Lower leg skin (tissue), 4 donors: ENCODE measurements around the gene HOXC6. TPM values are rescaled to one million over a fixed set of nuclear protein-coding genes. Genes with fewer than 3 reads are reported as not detected.

Experiments
- DNase-seq, 2 donors: peaks; one replicate each; pipeline ENCODE4 v3.0.0-alpha.2; 2019; ENCODE audit warnings: low spot score in 2 of 2
- H3K4me3 ChIP-seq: fragments of 200-600 bp; sonication (generic); 2 replicates; pipeline ENCODE4 v1.5.1; 2017; ENCODE audit warnings: mild to moderate bottlenecking, low read depth; ENCODE audit not compliant: poor library complexity, severe bottlenecking
- CTCF ChIP-seq, 3 donors: fragments of 450-650 bp; IDR thresholded peaks; one replicate each; pipeline ENCODE4 v1.5.1; 2016; ENCODE audit warnings: antibody characterized with exemption in 3 of 3, mild to moderate bottlenecking in 3 of 3, moderate library complexity in 2 of 3
- POLR2A ChIP-seq, 2 donors: fragments of 450-650 bp; IDR thresholded peaks; one replicate each; pipeline ENCODE4 v1.6.1; 2016 to 2017; ENCODE audit warnings: antibody characterized with exemption in 2 of 2, mild to moderate bottlenecking in 1 of 2, moderate library complexity in 1 of 2
- WGBS, 2 donors: methylation state at CpG; one replicate each; pipeline ENCODE4 v1.1.5; 2018; 5-methylcytosine and 5-hydroxymethylcytosine counted together
- intact Hi-C: fragments of 100-400 bp; cut with DNase I; formaldehyde crosslinking; loops from one replicate; pipeline ENCODE4 v1.15.0; 2023; ENCODE audit warnings: low total_unique reads
- total RNA-seq, 4 donors: library from RNA; depleted of rRNA; stranded (reverse); fragments of >200 nt; gene quantifications; one replicate each; pipeline ENCODE4 v1.1.0, GENCODE V29; 2016

Gene HOXC6
- total RNA-seq, 4 donors from 2014 or later = 2.6 to 6.3 (median 3.7) TPM

GRCh38 chr12:53990311-53991076 is 37.7 kb upstream of the HOXC6 start:
- no peak for TF ChIP-seq POLR2A (IDR thresholded peaks at IDR 0.05)
- no peak for TF ChIP-seq CTCF (IDR thresholded peaks at IDR 0.05)
- intact Hi-C loops = no loop called here
- no peak for DNase-seq
- 31 to 42% methylated on average over 26 to 27 of the region's 27 CpGs for WGBS, 2 donors
- H3K4me3 ChIP-seq = no peak overlapping the region

GRCh38 chr12:53991077-53991460 is 37.2 kb upstream of the HOXC6 start:
- peak; percentile 79 to 92 for DNase-seq
- 12 to 25% methylated on average over 8 of the region's 8 CpGs for WGBS, 2 donors
- H3K4me3 ChIP-seq = no peak overlapping the region

GRCh38 chr12:53992377-53992889 is 35.8 kb upstream of the HOXC6 start:
- no peak for DNase-seq
- no peak overlapping the region for H3K4me3 ChIP-seq
- WGBS, 2 donors = 44 to 47% methylated on average over 7 of the region's 7 CpGs
- intact Hi-C loops = no loop called here
- no peak for TF ChIP-seq CTCF (IDR thresholded peaks at IDR 0.05)
- no peak for TF ChIP-seq POLR2A (IDR thresholded peaks at IDR 0.05)

More at GRCh38 chr12:53991077-53991460, 37.2 kb upstream of the HOXC6 start:
- TF ChIP-seq POLR2A (IDR thresholded peaks at IDR 0.05) (no peak), CTCF (IDR thresholded peaks at IDR 0.05) (no peak)
- intact Hi-C loops = no loop called here

DNA sequence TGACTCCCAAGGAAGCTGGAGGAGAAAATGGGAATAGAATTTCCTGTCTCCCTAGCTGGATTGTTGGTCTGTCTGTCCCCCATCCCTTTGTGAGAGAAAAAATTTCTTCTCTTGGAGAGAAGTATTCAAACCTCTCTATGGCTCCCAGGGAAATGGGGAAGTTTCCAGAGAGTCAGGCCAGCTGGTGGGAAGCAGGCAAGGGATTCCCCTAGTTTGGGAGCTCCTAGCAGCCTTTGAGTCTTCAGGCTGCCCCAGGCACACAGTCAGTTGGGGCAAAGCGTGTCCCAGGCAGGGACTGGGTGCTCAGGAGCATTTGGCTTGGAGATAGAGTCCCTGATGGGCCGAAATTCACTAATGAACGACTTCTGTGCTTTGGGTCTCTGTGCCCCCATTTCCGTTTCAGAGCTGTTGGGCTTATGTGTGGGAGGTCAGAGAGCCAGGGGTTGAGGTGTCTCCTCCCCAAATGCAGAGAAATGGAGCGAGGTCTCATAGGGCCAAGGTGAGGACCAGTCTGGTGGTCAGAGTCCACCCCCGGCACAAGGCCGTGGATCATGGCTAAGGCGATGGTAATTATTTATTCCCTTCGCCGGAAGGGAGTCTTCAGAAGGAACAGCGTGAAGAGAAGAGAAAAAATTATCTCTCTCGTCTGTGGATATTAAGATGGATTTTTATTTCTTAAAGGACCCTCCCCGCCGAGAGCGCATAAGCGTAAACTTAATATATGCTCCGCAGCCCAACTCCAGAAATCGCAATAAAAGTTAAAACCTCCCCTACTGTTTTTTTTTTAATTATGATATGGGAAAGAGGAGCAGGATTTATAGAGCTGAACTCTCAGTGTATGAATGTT is 34.9 kb upstream of the HOXC6 start:
- no peak for TF ChIP-seq CTCF (IDR thresholded peaks at IDR 0.05)
- TF ChIP-seq POLR2A (IDR thresholded peaks at IDR 0.05) = no peak
- intact Hi-C loops = no loop called here
- DNase-seq = no peak
- 26 to 35% methylated on average over 18 of the region's 18 CpGs for WGBS, 2 donors
- H3K4me3 ChIP-seq = no peak overlapping the region

DNA sequence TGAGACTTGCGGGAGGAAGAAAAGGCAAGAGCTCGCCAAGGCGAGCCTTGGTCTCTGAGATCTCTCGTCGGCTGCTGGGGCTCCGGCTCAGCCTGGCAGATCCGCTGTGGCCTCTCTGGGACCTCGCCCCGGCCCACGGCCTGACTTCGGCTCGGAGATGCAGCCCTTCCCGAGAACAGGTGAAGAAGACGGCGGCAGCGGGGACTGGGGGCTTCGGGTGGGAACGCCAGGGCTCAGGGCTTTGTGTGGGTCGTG is 34.3 kb upstream of the HOXC6 start:
- no peak overlapping the region for H3K4me3 ChIP-seq
- no peak for DNase-seq
- intact Hi-C loops = no loop called here
- TF ChIP-seq POLR2A (IDR thresholded peaks at IDR 0.05) = no peak
- WGBS, 2 donors = 5 to 11% methylated on average over 12 to 19 of the region's 19 CpGs

GRCh38 chr12:53994264-53995001 is 33.8 kb upstream of the HOXC6 start:
- DNase-seq = no peak
- intact Hi-C loops = no loop called here
- no peak overlapping the region for H3K4me3 ChIP-seq
- 5% methylated on average over 53 to 60 of the region's 60 CpGs for WGBS, 2 donors
- no peak for TF ChIP-seq POLR2A (IDR thresholded peaks at IDR 0.05)
- TF ChIP-seq CTCF (IDR thresholded peaks at IDR 0.05) = no peak
